Adipocyte (in vitro differentiated cells): ENCODE measurements around the gene ERAP2.

Source experiments
- DNase-seq: peaks from one replicate; pipeline ENCODE4 v3.0.0-alpha.2; 2015; ENCODE audit warnings: low read depth
- H3K27me3 ChIP-seq: replicated peaks from 2 replicates; pipeline ENCODE4 v1.7.0; 2013; ENCODE audit warnings: mild to moderate bottlenecking, low read length, moderate library complexity; ENCODE audit not compliant: control insufficient read depth, insufficient read depth
- H3K36me3 ChIP-seq: 2 replicates; pipeline ENCODE4 v1.7.0; 2013; ENCODE audit warnings: low read length, mild to moderate bottlenecking, moderate library complexity; ENCODE audit not compliant: control insufficient read depth, insufficient read depth, severe bottlenecking
- H3K4me1 ChIP-seq: 2 replicates; pipeline ENCODE4 v1.7.0; 2013; ENCODE audit warnings: mild to moderate bottlenecking, low read length, moderate library complexity; ENCODE audit not compliant: control insufficient read depth, insufficient read depth
- H3K4me3 ChIP-seq: 2 replicates; pipeline ENCODE4 v1.7.0; 2013; ENCODE audit warnings: mild to moderate bottlenecking, low read length, moderate library complexity
- H3K9ac ChIP-seq: 2 replicates; pipeline ENCODE4 v1.7.0; 2013; ENCODE audit warnings: mild to moderate bottlenecking, low read length, moderate library complexity
- H3K9me3 ChIP-seq: 2 replicates; pipeline ENCODE4 v1.7.0; 2013; ENCODE audit warnings: mild to moderate bottlenecking, low read length, moderate library complexity; ENCODE audit not compliant: control insufficient read depth

The ERAP2 gene

GRCh38 chr5:96935559-96936430, 59.5 kb downstream of the ERAP2 start, which contains the start of gene LNPEP:
Gene LNPEP (plus strand): TSS chr5:96936080. CDS start chr5:96936156, 76 bp downstream.
- Histone ChIP-seq H3K27me3 (no peaks in the 10 kb centered on the region), H3K9ac (peak within 1 kb of the TSS; percentile 96), H3K9me3 (no peaks in the 10 kb centered on the region), H3K4me1 (peaks cover 63% of the 10 kb centered on the region), H3K4me3 (peak within 1 kb of the TSS; percentile 99), H3K36me3 (no peaks in the 10 kb centered on the region)
- DNase-seq, result peak; percentile 98

- Histone ChIP-seq H3K9me3 (no peaks in the 10 kb centered on the region), H3K4me1 (peaks cover 65% of the 10 kb centered on the region), H3K9ac (peak overlapping the region; percentile 96), H3K27me3 (no peaks in the 10 kb centered on the region), H3K36me3 (no peaks in the 10 kb centered on the region), H3K4me3 (peak overlapping the region; percentile 99)
- DNase-seq, result peak; percentile 65
Measured at GRCh38 chr5:96936431-96937320, 60.4 kb downstream of the ERAP2 start.

- H3K27me3 ChIP-seq, result no peaks in the 10 kb centered on the region
- no peaks in the 10 kb centered on the region for H3K9me3 ChIP-seq
- DNase-seq, result no peak
- H3K4me1 ChIP-seq, result peaks cover 54% of the 10 kb centered on the region
- no peak overlapping the region for H3K9ac ChIP-seq
- no peak overlapping the region for H3K4me3 ChIP-seq
- no peaks in the 10 kb centered on the region for H3K36me3 ChIP-seq
Measured at GRCh38 chr5:96940586-96940985, 64.3 kb downstream of the ERAP2 start.

- DNase-seq, result no peak
- H3K9me3 ChIP-seq, result no peaks in the 10 kb centered on the region
- no peaks in the 10 kb centered on the region for H3K27me3 ChIP-seq
- H3K36me3 ChIP-seq, result no peaks in the 10 kb centered on the region
- H3K4me1 ChIP-seq, result peaks cover 59% of the 10 kb centered on the region
- no peak overlapping the region for H3K9ac ChIP-seq
- H3K4me3 ChIP-seq, result no peak overlapping the region
Measured at GRCh38 chr5:96941140-96941539, 64.8 kb downstream of the ERAP2 start.

GRCh38 chr5:96942078-96942477, 65.8 kb downstream of the ERAP2 start:
- no peak overlapping the region for H3K4me3 ChIP-seq
- H3K9me3 ChIP-seq, result no peaks in the 10 kb centered on the region
- H3K36me3 ChIP-seq, result no peaks in the 10 kb centered on the region
- peaks cover 62% of the 10 kb centered on the region for H3K4me1 ChIP-seq
- no peaks in the 10 kb centered on the region for H3K27me3 ChIP-seq
- DNase-seq, result no peak
- H3K9ac ChIP-seq, result no peak overlapping the region

- Histone ChIP-seq H3K9ac (no peak overlapping the region), H3K9me3 (no peaks in the 10 kb centered on the region), H3K4me3 (no peak overlapping the region), H3K27me3 (no peaks in the 10 kb centered on the region), H3K36me3 (no peaks in the 10 kb centered on the region), H3K4me1 (peaks cover 54% of the 10 kb centered on the region)
- no peak for DNase-seq
Measured at GRCh38 chr5:96942911-96943310, 66.6 kb downstream of the ERAP2 start.

- no peaks in the 10 kb centered on the region for H3K9me3 ChIP-seq
- no peak overlapping the region for H3K9ac ChIP-seq
- H3K27me3 ChIP-seq, result no peaks in the 10 kb centered on the region
- peaks cover 45% of the 10 kb centered on the region for H3K4me1 ChIP-seq
- no peak overlapping the region for H3K4me3 ChIP-seq
- no peak for DNase-seq
- H3K36me3 ChIP-seq, result no peaks in the 10 kb centered on the region
Measured at GRCh38 chr5:96943799-96944198, 67.5 kb downstream of the ERAP2 start.

GRCh38 chr5:96945144-96945897, 69.0 kb downstream of the ERAP2 start:
- no peak for DNase-seq
- H3K4me1 ChIP-seq, result peaks cover 31% of the 10 kb centered on the region
- no peak overlapping the region for H3K9ac ChIP-seq
- no peaks in the 10 kb centered on the region for H3K9me3 ChIP-seq
- no peak overlapping the region for H3K4me3 ChIP-seq
- no peaks in the 10 kb centered on the region for H3K36me3 ChIP-seq
- no peaks in the 10 kb centered on the region for H3K27me3 ChIP-seq

GRCh38 chr5:96946381-96946780, 70.1 kb downstream of the ERAP2 start:
- Histone ChIP-seq H3K4me3 (no peak overlapping the region), H3K27me3 (no peaks in the 10 kb centered on the region), H3K9ac (no peak overlapping the region), H3K4me1 (peaks cover 24% of the 10 kb centered on the region), H3K36me3 (no peaks in the 10 kb centered on the region), H3K9me3 (no peaks in the 10 kb centered on the region)
- no peak for DNase-seq

- Histone ChIP-seq H3K9me3 (no peaks in the 10 kb centered on the region), H3K4me1 (peaks cover 13% of the 10 kb centered on the region), H3K27me3 (no peaks in the 10 kb centered on the region), H3K9ac (no peak overlapping the region), H3K4me3 (no peak overlapping the region), H3K36me3 (no peaks in the 10 kb centered on the region)
- no peak for DNase-seq
Measured at GRCh38 chr5:96952118-96952750, 75.9 kb downstream of the ERAP2 start.
